IMR-90 (cell line): ENCODE results near the gene ALOX15B. TPM values are rescaled to one million over a fixed set of nuclear protein-coding genes. Genes with fewer than 3 reads are reported as not detected.

Experiments
- ATAC-seq: fragments of 200-7000 bp; cut with Tn5 transposase; 2 replicates; pipeline ENCODE4 v1.9.1; 2020; ENCODE audit warnings: low read depth, mild to moderate bottlenecking, moderate library complexity
- BruUV-seq: library from RNA; stranded (reverse); fragments of 400-500 nt; replicated peaks from 2 replicates; lab custom pipeline; 2021; lab: Mats Ljungman, UMichigan
- CTCF ChIA-PET: fragments of 300-600 bp; formaldehyde crosslinking; extraction: SDS; loops from one replicate; lab custom pipeline; 2021; ENCODE audit warnings: antibody characterized with exemption; lab: Yijun Ruan, JAX
- POLR2A ChIA-PET: fragments of 300-600 bp; sonication (Branson Sonifier 250); formaldehyde crosslinking; loops from one replicate; lab custom pipeline; 2022; ENCODE audit warnings: antibody characterized with exemption; ENCODE audit not compliant: unreplicated experiment; lab: Charles Lee
- DNase-seq: peaks from one replicate; pipeline ENCODE4 v3.0.0; 2013
- H2AFZ ChIP-seq: replicated peaks from 2 replicates; pipeline ENCODE3; 2013; ENCODE audit warnings: low read length, mild to moderate bottlenecking; ENCODE audit not compliant: poor library complexity
- H2AK5ac ChIP-seq: 2 replicates; pipeline ENCODE4 v1.6.1; 2013; ENCODE audit warnings: low read depth, low read length, inconsistent platforms
- H2AK9ac ChIP-seq: replicated peaks from 2 replicates; pipeline ENCODE3; 2013; ENCODE audit warnings: mild to moderate bottlenecking, low read depth, low read length, moderate library complexity; ENCODE audit not compliant: poor library complexity
- H2BK120ac ChIP-seq: 2 replicates; pipeline ENCODE4 v1.6.1; 2013; ENCODE audit warnings: low read depth, low read length, inconsistent platforms
- H2BK15ac ChIP-seq: 3 replicates; pipeline ENCODE4 v1.6.1; 2013; ENCODE audit warnings: low read depth, low read length, inconsistent platforms
- H2BK20ac ChIP-seq: 2 replicates; pipeline ENCODE4 v1.6.1; 2013; ENCODE audit warnings: low read depth, mild to moderate bottlenecking, inconsistent platforms, low read length, moderate library complexity
- H2BK5ac ChIP-seq: 2 replicates; pipeline ENCODE4 v1.6.1; 2013; ENCODE audit warnings: mild to moderate bottlenecking, low read depth, low read length, inconsistent platforms; ENCODE audit not compliant: poor library complexity, severe bottlenecking
- H3K14ac ChIP-seq: replicated peaks from 2 replicates; pipeline ENCODE4 v1.6.1; 2013; ENCODE audit warnings: low read depth, low read length, inconsistent platforms
- H3K18ac ChIP-seq: 2 replicates; pipeline ENCODE4 v1.6.1; 2013; ENCODE audit warnings: low read depth, low read length, control low read depth
- H3K23ac ChIP-seq: 2 replicates; pipeline ENCODE4 v1.6.1; 2013; ENCODE audit warnings: low read depth, low read length, inconsistent platforms
- H3K27ac ChIP-seq: 2 replicates; pipeline ENCODE4 v1.5.1; 2013; ENCODE audit warnings: mild to moderate bottlenecking, control low read depth, low read length; ENCODE audit not compliant: insufficient read depth
- H3K27me3 ChIP-seq: 2 replicates; pipeline ENCODE4 v1.6.1; 2013; ENCODE audit warnings: low read length; ENCODE audit not compliant: control insufficient read depth, insufficient read depth
- H3K36me3 ChIP-seq: 2 replicates; pipeline ENCODE4 v1.6.1; 2013; ENCODE audit warnings: low read length, mixed read lengths; ENCODE audit not compliant: control insufficient read depth, insufficient read depth
- H3K4ac ChIP-seq: 2 replicates; pipeline ENCODE4 v1.6.1; 2013; ENCODE audit warnings: low read depth, low read length, inconsistent platforms
- H3K4me1 ChIP-seq: 2 replicates; pipeline ENCODE4 v1.6.1; 2013; ENCODE audit warnings: low read length, mixed read lengths; ENCODE audit not compliant: control insufficient read depth, insufficient read depth
- H3K4me2 ChIP-seq: 2 replicates; pipeline ENCODE4 v1.6.1; 2013; ENCODE audit warnings: low read depth, mild to moderate bottlenecking, control low read depth, low read length, moderate library complexity
- H3K4me3 ChIP-seq: 2 replicates; pipeline ENCODE4 v1.5.1; 2013; ENCODE audit warnings: low read depth, mild to moderate bottlenecking, control low read depth, low read length, moderate library complexity; ENCODE audit not compliant: insufficient read depth
- H3K56ac ChIP-seq: 2 replicates; pipeline ENCODE4 v1.6.1; 2013; ENCODE audit warnings: low read length, inconsistent platforms; ENCODE audit not compliant: insufficient read depth; ENCODE audit errors: extremely low read depth
- H3K79me1 ChIP-seq, 2 experiments: 2 replicates each; pipeline ENCODE4 v1.6.1; 2013; ENCODE audit warnings: low read length in 2 of 2, inconsistent platforms in 1 of 2, low read depth in 1 of 2
- H3K9ac ChIP-seq: 2 replicates; pipeline ENCODE4 v1.6.1; 2013; ENCODE audit warnings: low read depth, low read length, control low read depth
- H3K9me1 ChIP-seq: 2 replicates; pipeline ENCODE4 v1.6.1; 2013; ENCODE audit warnings: low read length, inconsistent platforms; ENCODE audit not compliant: insufficient read depth
- H3K9me3 ChIP-seq: 2 replicates; pipeline ENCODE4 v1.6.1; 2013; ENCODE audit warnings: low read length; ENCODE audit not compliant: control insufficient read depth, insufficient read depth
- H4K20me1 ChIP-seq: 2 replicates; pipeline ENCODE4 v1.6.1; 2013; ENCODE audit warnings: low read length, inconsistent platforms; ENCODE audit not compliant: insufficient read depth
- H4K5ac ChIP-seq: 2 replicates; pipeline ENCODE4 v1.6.1; 2013; ENCODE audit warnings: mild to moderate bottlenecking, low read depth, low read length, control low read depth
- H4K8ac ChIP-seq, 2 experiments: 2 replicates each; pipeline ENCODE4 v1.6.1; 2013; ENCODE audit warnings: low read depth in 2 of 2, low read length in 2 of 2, control low read depth in 1 of 2, inconsistent platforms in 1 of 2
- H4K91ac ChIP-seq: 2 replicates; pipeline ENCODE4 v1.6.1; 2013; ENCODE audit warnings: low read depth, low read length, inconsistent platforms; ENCODE audit not compliant: insufficient read depth
- BHLHE40 ChIP-seq: fragments of 150-350 bp; IDR thresholded peaks from 2 replicates; pipeline ENCODE4 v1.6.1; 2016; ENCODE audit warnings: mild to moderate bottlenecking, low read depth, low read length
- CEBPB ChIP-seq: IDR thresholded peaks from 2 replicates; pipeline ENCODE4 v1.6.1; 2012; ENCODE audit warnings: low read depth, low read length, improper control_type of control experiment
- CHD1 ChIP-seq: IDR thresholded peaks from 2 replicates; pipeline ENCODE4 v1.6.1; 2012; ENCODE audit warnings: low read depth, low read length, improper control_type of control experiment
- CTCF ChIP-seq: conservative IDR thresholded peaks from 2 replicates; pipeline ENCODE4 v1.5.1; 2012; ENCODE audit warnings: mild to moderate bottlenecking, low read depth, low read length, improper control_type of control experiment
- FOS ChIP-seq: fragments of 150-350 bp; IDR thresholded peaks from 2 replicates; pipeline ENCODE4 v1.6.1; 2016; ENCODE audit warnings: low read depth, low read length
- MAFK ChIP-seq: IDR thresholded peaks from 2 replicates; pipeline ENCODE4 v1.6.1; 2012; ENCODE audit warnings: low read depth, low read length, improper control_type of control experiment
- MAZ ChIP-seq: IDR thresholded peaks from 2 replicates; pipeline ENCODE4 v1.6.1; 2012; ENCODE audit warnings: low read depth, mild to moderate bottlenecking, low read length, improper control_type of control experiment, moderate library complexity, borderline replicate concordance
- MXI1 ChIP-seq: IDR thresholded peaks from 2 replicates; pipeline ENCODE4 v1.6.1; 2012; ENCODE audit warnings: low read depth, mild to moderate bottlenecking, low read length, moderate library complexity, borderline replicate concordance
- NFE2L2 ChIP-seq: fragments of 150-350 bp; IDR thresholded peaks from 2 replicates; pipeline ENCODE4 v1.6.1; 2016; ENCODE audit warnings: low read depth, mild to moderate bottlenecking, low read length
- POLR2A ChIP-seq: IDR thresholded peaks from 2 replicates; pipeline ENCODE4 v1.6.1; 2012; ENCODE audit warnings: mild to moderate bottlenecking, low read depth, low read length
- RAD21 ChIP-seq: IDR thresholded peaks from 2 replicates; pipeline ENCODE4 v1.6.1; 2012; ENCODE audit warnings: low read length, improper control_type of control experiment
- RCOR1 ChIP-seq: IDR thresholded peaks from 2 replicates; pipeline ENCODE4 v1.6.1; 2012; ENCODE audit warnings: mild to moderate bottlenecking, low read length, improper control_type of control experiment; ENCODE audit not compliant: insufficient replicate concordance
- RFX5 ChIP-seq: IDR thresholded peaks from 2 replicates; pipeline ENCODE4 v1.8.0; 2012; ENCODE audit warnings: low read depth, mild to moderate bottlenecking, low read length, moderate library complexity
- SMC3 ChIP-seq: fragments of 150-350 bp; IDR thresholded peaks from 2 replicates; pipeline ENCODE4 v1.6.1; 2016; ENCODE audit warnings: low read depth, mild to moderate bottlenecking, antibody characterized with exemption, low read length, moderate library complexity
- USF2 ChIP-seq: fragments of 150-350 bp; IDR thresholded peaks from 2 replicates; pipeline ENCODE4 v1.6.1; 2017; ENCODE audit warnings: mild to moderate bottlenecking, antibody characterized with exemption, low read length, low read depth
- WGBS, 2 experiments: methylation state at CpG; one replicate each; pipeline versions ENCODE4 v1.1.5 to v1.1.7; 2013; ENCODE audit warnings: missing lambda C conversion rate in 2 of 2; ENCODE audit not compliant: insufficient read length in 1 of 2; ENCODE audit errors: extremely low coverage in 2 of 2; 5-methylcytosine and 5-hydroxymethylcytosine counted together
- dilution Hi-C: fragments of 300-500 bp; cut with HindIII; formaldehyde crosslinking; loops from one replicate; pipeline ENCODE4 v1.14.3; 2018; ENCODE audit warnings: low sequenced_read_pairs; ENCODE audit not compliant: unreplicated experiment
- in situ Hi-C: fragments of 300-500 bp; cut with MboI; formaldehyde crosslinking; loops from 3 replicates; pipeline ENCODE4 v1.14.3; 2019; ENCODE audit warnings: low sequenced_read_pairs, inconsistent platforms, mixed read lengths
- intact Hi-C: fragments of 100-400 bp; cut with micrococcal nuclease; formaldehyde crosslinking; loops from 2 replicates; pipeline ENCODE4 v1.10.0; 2022
- polyA plus RNA-seq, 3 experiments: library from polyadenylated mRNA; depleted of rRNA; stranded (reverse); fragments of >200 nt; gene quantifications; 2 replicates each; pipeline ENCODE4 v1.2.3, GENCODE V29; 2012; ENCODE audit warnings: low replicate concordance in 1 of 3
- total RNA-seq: library from RNA; depleted of rRNA; stranded (reverse); fragments of >200 nt; gene quantifications from 2 replicates; pipeline ENCODE4 v1.2.3, GENCODE V29; 2012

The ALOX15B gene
- total and polyA plus RNA-seq, 2 of the 4 experiments (the other 2 are of a cell fraction): not detected

GRCh38 chr17:8087075-8087951 lies 48.5 kb downstream of the ALOX15B start, which contains the start of gene ALOX12B (continued):
- TF ChIP-seq RAD21: no peak

- Histone ChIP-seq H4K5ac (no peak overlapping the region), H3K79me1 (no peaks in the 10 kb centered on the region), H2BK15ac (no peak overlapping the region), H4K8ac (no peak overlapping the region), H3K4me2 (no peak overlapping the region), H3K18ac (no peak overlapping the region), H2AK9ac (no peak overlapping the region), H3K9me3 (no peaks in the 10 kb centered on the region), H4K20me1 (no peaks in the 10 kb centered on the region), H3K23ac (no peak overlapping the region), H3K27me3 (peaks cover 75% of the 10 kb centered on the region), H3K56ac (no peak overlapping the region), H2BK120ac (no peak overlapping the region), H3K14ac (no peak overlapping the region), H2AK5ac (no peak overlapping the region), H3K4me3 (no peak overlapping the region), H3K9me1 (no peaks in the 10 kb centered on the region), H3K27ac (no peak overlapping the region), H2BK20ac (no peak overlapping the region), H3K4ac (no peak overlapping the region), H2BK5ac (no peak overlapping the region), H3K36me3 (no peaks in the 10 kb centered on the region), H3K9ac (no peak overlapping the region), H4K91ac (no peak overlapping the region), H2AFZ (no peak overlapping the region), H3K4me1 (no peaks in the 10 kb centered on the region)
- TF ChIP-seq CTCF (no peak), RFX5 (no peak), MAFK (no peak), SMC3 (no peak), BHLHE40 (no peak), RAD21 (no peak), POLR2A (no peak), FOS (no peak), NFE2L2 (no peak), MAZ (no peak), CEBPB (no peak), USF2 (no peak), MXI1 (no peak), RCOR1 (no peak), CHD1 (no peak)
- ATAC-seq: no peak
- BruUV-seq: no TSS peak
- ChIA-PET POLR2A (no interaction called here), CTCF (interaction anchor here (1.4 kb wide), 1 partner anchor 31 kb away, joined by 4 read pairs; the partner anchor contains the start of gene ALOXE3)
- dilution Hi-C loops: no loop called here
- no CpG with 5 or more reads among the region's 5 CpGs for WGBS, 2 experiments
- no peak for DNase-seq
- in situ Hi-C loops: loop anchor here (25.0 kb wide), 2 partner anchors 224 to 674 kb away; partner anchors contain the start of genes ARHGEF15 and SPDYE4
- intact Hi-C loops: no loop called here
Measured at GRCh38 chr17:8087952-8088230, 49.0 kb downstream of the ALOX15B start.
